Stomach (tissue), 4 donors: ENCODE data around the gene NRF1.
"Not testable (repeated sequence)": the region's sequence is repeated elsewhere in the genome, so short reads cannot be mapped to it uniquely, and the experiment has no call there.

Source experiments
- EP300 ChIP-seq: sonication (generic); formaldehyde crosslinking; IDR thresholded peaks from one replicate; pipeline ENCODE4 v1.6.1; 2017; ENCODE audit warnings: antibody characterized with exemption
- POLR2A ChIP-seq, 4 donors: fragments of 450-650 bp; IDR thresholded peaks; one replicate each; pipeline ENCODE4 v1.6.1; 2016; ENCODE audit warnings: antibody characterized with exemption in 4 of 4, control low read depth in 2 of 4, mild to moderate bottlenecking in 1 of 4, moderate library complexity in 1 of 4
- POLR2AphosphoS5 ChIP-seq, 3 donors: sonication (generic); formaldehyde crosslinking; IDR thresholded peaks; one replicate each; pipeline ENCODE4 v1.6.1; 2016; ENCODE audit warnings: antibody characterized with exemption in 3 of 3
- TF ChIP-seq, protein P1 (sequence below), 7 experiments: fragments of 450-650 bp in 4 of 7; fragments of 200-600 bp in 3 of 7; sonication (generic) in 3 of 7; IDR thresholded peaks; one replicate each; pipeline ENCODE4 v1.5.1; 2016 to 2019; ENCODE audit warnings: antibody characterized with exemption in 7 of 7, control low read depth in 2 of 7, mild to moderate bottlenecking in 1 of 7

DNA sequence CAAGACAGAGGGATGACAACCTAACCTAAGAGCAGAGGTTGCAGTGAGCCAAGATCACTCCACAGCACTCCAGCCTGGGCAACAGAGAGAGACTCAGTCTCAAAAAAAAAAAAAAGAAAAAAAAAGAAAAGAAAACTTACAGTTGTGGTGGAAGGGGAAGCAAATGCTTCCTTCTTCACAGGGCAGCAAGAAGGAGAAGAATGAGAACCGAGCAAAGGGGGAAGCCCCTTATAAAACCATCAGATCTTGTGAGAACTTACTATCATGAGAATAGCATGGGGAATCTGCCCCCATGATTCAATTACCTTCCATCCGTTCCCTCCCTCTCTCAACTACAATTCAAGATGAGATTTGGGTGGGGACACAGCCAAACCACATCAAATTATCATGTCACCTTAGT, 45.2 kb upstream of the NRF1 start:
- not testable (repeated sequence) for TF ChIP-seq POLR2A (IDR thresholded peaks at IDR 0.05); EP300; POLR2AphosphoS5 (IDR thresholded peaks at IDR 0.05)
- TF ChIP-seq, protein P1, sequence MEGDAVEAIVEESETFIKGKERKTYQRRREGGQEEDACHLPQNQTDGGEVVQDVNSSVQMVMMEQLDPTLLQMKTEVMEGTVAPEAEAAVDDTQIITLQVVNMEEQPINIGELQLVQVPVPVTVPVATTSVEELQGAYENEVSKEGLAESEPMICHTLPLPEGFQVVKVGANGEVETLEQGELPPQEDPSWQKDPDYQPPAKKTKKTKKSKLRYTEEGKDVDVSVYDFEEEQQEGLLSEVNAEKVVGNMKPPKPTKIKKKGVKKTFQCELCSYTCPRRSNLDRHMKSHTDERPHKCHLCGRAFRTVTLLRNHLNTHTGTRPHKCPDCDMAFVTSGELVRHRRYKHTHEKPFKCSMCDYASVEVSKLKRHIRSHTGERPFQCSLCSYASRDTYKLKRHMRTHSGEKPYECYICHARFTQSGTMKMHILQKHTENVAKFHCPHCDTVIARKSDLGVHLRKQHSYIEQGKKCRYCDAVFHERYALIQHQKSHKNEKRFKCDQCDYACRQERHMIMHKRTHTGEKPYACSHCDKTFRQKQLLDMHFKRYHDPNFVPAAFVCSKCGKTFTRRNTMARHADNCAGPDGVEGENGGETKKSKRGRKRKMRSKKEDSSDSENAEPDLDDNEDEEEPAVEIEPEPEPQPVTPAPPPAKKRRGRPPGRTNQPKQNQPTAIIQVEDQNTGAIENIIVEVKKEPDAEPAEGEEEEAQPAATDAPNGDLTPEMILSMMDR (IDR thresholded peaks at IDR 0.05), result not testable (repeated sequence)
